C4-2B (cell line): ENCODE data around the gene FARSB.

Experiments used
- ZFX ChIP-seq: fragments of 450-650 bp; IDR thresholded peaks from 2 replicates; pipeline ENCODE4 v1.6.1; 2017
- TF ChIP-seq, protein P1 (sequence below): fragments of 450-650 bp; conservative IDR thresholded peaks from 2 replicates; pipeline ENCODE4 v1.5.1; 2017; ENCODE audit warnings: mild to moderate bottlenecking

DNA sequence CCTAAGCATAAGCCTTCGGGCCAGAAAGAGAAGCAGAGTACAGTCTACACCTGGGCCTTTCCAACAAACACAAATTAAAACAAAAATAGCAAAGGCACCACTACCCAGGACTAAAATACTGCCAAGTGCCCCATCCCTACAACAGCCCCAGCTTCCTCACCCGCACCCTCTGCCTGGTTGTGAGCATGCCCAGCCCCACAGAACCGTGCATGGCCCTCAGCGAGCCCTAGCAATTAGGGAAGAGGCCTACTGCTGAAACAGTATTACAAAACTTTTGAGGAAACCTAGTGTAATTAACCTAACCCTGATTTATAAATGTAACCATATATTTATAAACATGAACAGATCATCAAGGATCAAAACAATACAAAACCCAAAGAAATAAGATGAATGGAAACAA, 44.2 kb downstream of the FARSB start:
- TF ChIP-seq, protein P1, sequence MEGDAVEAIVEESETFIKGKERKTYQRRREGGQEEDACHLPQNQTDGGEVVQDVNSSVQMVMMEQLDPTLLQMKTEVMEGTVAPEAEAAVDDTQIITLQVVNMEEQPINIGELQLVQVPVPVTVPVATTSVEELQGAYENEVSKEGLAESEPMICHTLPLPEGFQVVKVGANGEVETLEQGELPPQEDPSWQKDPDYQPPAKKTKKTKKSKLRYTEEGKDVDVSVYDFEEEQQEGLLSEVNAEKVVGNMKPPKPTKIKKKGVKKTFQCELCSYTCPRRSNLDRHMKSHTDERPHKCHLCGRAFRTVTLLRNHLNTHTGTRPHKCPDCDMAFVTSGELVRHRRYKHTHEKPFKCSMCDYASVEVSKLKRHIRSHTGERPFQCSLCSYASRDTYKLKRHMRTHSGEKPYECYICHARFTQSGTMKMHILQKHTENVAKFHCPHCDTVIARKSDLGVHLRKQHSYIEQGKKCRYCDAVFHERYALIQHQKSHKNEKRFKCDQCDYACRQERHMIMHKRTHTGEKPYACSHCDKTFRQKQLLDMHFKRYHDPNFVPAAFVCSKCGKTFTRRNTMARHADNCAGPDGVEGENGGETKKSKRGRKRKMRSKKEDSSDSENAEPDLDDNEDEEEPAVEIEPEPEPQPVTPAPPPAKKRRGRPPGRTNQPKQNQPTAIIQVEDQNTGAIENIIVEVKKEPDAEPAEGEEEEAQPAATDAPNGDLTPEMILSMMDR, result no peak
- no peak for TF ChIP-seq ZFX
